ENCODE data around the gene CTTNBP2NL.
"Not testable (repeated sequence)": the region's sequence is repeated elsewhere in the genome, so short reads cannot be mapped to it uniquely, and the experiment has no call there.

Gene CTTNBP2NL

GRCh38 chr1:112466078-112466660 lies 70.2 kb downstream of the CTTNBP2NL start:
- peak; percentile 94 for DNase-seq

GRCh38 chr1:112470324-112470723 lies 74.3 kb downstream of the CTTNBP2NL start:
- not testable (repeated sequence) for DNase-seq

GRCh38 chr1:112470966-112471365 lies 75.0 kb downstream of the CTTNBP2NL start:
- no peak for DNase-seq

- no peak for DNase-seq
Measured at GRCh38 chr1:112472142-112472541, 76.1 kb downstream of the CTTNBP2NL start.

GRCh38 chr1:112477550-112477949 lies 81.5 kb downstream of the CTTNBP2NL start:
- no peak for DNase-seq

- DNase-seq: no peak
Measured at GRCh38 chr1:112478314-112478713, 82.3 kb downstream of the CTTNBP2NL start.

- DNase-seq: not testable (repeated sequence)
Measured at GRCh38 chr1:112486063-112486462, 90.0 kb downstream of the CTTNBP2NL start.

- DNase-seq: not testable (repeated sequence)
Measured at GRCh38 chr1:112487686-112488085, 91.7 kb downstream of the CTTNBP2NL start.

GRCh38 chr1:112488141-112488540 lies 92.1 kb downstream of the CTTNBP2NL start:
- DNase-seq: no peak

- DNase-seq: no peak
Measured at GRCh38 chr1:112492076-112492475, 96.1 kb downstream of the CTTNBP2NL start.

- no peak for DNase-seq
Measured at GRCh38 chr1:112493351-112493750, 97.3 kb downstream of the CTTNBP2NL start.

GRCh38 chr1:112496290-112496689 lies 100.3 kb downstream of the CTTNBP2NL start:
- DNase-seq: no peak

- peak; percentile 77 for DNase-seq
Measured at GRCh38 chr1:112501810-112502641, 106.0 kb downstream of the CTTNBP2NL start.

GRCh38 chr1:112502826-112503225 lies 106.8 kb downstream of the CTTNBP2NL start:
- DNase-seq: peak; percentile 77

GRCh38 chr1:112504001-112504660 lies 108.1 kb downstream of the CTTNBP2NL start:
- no peak for DNase-seq

GRCh38 chr1:112504661-112505399 lies 108.8 kb downstream of the CTTNBP2NL start:
- DNase-seq: no peak

GRCh38 chr1:112505400-112505785 lies 109.4 kb downstream of the CTTNBP2NL start:
- DNase-seq: no peak

GRCh38 chr1:112505878-112506277 lies 109.9 kb downstream of the CTTNBP2NL start:
- no peak for DNase-seq

- no peak for DNase-seq
Measured at GRCh38 chr1:112506306-112506705, 110.3 kb downstream of the CTTNBP2NL start.

- DNase-seq: no peak
Measured at GRCh38 chr1:112506731-112507130, 110.7 kb downstream of the CTTNBP2NL start.

GRCh38 chr1:112507336-112507735 lies 111.3 kb downstream of the CTTNBP2NL start:
- no peak for DNase-seq

GRCh38 chr1:112507921-112508277 lies 111.9 kb downstream of the CTTNBP2NL start:
- DNase-seq: peak; percentile 29
